ENCODE data around the gene SUPT16H.
"Not testable (repeated sequence)": the region's sequence is repeated elsewhere in the genome, so short reads cannot be mapped to it uniquely, and the experiment has no call there.

SUPT16H gene

GRCh38 chr14:21383848-21384493 is at the start of gene SUPT16H:
TSS of gene SUPT16H (minus strand) at chr14:21384019. CDS start at chr14:21383927, 92 bp downstream.
- peak; percentile 95 for DNase-seq (ENCODE audit: low spot score)

DNA sequence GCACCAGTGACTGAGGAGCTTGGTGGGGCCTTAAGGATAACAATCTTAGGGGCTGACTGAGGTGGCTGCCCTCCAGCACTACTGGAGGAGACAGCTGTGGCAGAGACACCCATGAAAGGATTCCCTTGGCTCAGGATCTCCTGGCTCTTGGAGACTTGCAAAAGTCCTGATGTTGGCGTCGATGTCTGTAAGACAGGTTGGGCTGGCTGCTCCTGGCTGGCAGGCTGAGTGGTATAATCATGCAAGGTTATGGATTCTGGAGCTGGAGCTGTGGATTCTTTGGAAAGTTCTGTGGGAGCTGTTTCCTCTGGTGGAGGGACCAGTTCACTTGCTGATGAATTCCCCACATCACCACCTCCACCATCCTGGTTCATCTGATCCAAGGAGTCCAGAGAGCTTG is 47.3 kb upstream of the SUPT16H start:
- no peak for DNase-seq (ENCODE audit: low spot score)

DNA sequence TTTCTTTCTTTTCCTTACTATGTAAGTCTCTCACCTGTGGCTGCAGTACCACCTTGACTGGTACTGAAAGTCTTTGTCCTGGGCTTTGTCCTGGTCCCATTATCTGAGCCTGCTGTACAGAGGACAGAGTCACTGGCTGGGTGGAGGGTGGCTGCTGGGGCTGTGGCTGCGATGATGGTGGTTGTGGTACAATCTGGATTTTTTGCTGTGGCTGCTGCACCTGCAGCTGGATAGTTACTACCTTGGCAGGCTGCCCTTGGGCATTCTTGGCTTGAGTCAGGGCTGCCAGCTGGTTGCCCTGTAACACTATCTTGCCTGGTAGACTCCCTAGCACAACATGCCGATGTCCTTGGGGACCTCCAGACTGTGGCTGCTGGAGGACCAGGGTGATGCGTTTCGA is 45.1 kb upstream of the SUPT16H start:
- no peak for DNase-seq (ENCODE audit: low spot score)

GRCh38 chr14:21426692-21427091 is 42.9 kb upstream of the SUPT16H start:
- no peak for DNase-seq (ENCODE audit: low spot score)

- no peak for DNase-seq (ENCODE audit: low spot score)
These were observed 35.7 kb upstream of the SUPT16H start for GRCh38 chr14:21419528-21419927.

DNA sequence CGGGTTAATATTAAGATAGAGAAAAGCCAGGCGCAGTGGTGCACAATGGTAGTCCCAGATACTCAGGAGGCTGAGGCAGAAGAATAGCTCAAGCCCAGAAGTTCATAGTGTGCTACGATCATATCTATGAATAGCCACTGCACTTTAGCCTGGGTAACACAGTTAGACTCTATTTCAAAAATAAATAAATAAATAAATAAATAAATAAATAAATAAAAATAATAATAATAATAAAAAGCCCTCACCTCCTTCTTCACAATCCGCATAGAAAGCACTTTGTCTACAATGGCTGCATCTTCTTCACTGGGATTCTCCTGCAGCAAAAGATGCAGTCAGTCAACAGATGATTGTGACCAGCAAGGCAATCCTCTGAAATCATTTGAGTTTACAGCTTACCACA is 31.5 kb upstream of the SUPT16H start:
- no peak for DNase-seq (ENCODE audit: low spot score)

DNA sequence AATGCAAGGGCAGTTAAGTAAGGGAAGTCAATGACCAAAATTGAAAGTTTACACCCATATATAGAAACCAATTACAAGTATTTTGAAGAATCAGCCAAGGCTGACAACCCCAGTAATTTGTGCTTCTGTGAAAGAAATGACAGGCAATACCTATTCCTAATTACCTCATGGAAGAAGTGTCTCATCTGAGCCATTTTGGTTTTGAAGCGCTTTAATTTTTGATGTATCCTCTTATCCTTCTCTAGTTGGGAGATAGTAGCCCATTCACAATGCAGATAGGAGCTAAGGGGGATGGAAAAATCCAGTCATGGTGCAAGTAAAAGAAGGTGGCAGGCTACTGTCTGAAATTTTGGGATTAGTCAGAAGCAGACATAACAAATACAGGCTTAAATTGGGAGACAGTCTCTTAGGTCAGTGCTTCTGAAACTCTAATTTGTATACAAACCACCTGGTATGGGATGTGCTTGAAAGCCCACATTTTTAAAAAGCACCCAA is 30.4 kb upstream of the SUPT16H start:
- DNase-seq (ENCODE audit: low spot score) = no peak

- DNase-seq (ENCODE audit: low spot score) = no peak
These were observed 24.3 kb upstream of the SUPT16H start for GRCh38 chr14:21408147-21408546.

- no peak for DNase-seq (ENCODE audit: low spot score)
These were observed 22.4 kb upstream of the SUPT16H start for GRCh38 chr14:21406213-21406612.

GRCh38 chr14:21405097-21405496 is 21.3 kb upstream of the SUPT16H start:
- DNase-seq (ENCODE audit: low spot score) = no peak

DNA sequence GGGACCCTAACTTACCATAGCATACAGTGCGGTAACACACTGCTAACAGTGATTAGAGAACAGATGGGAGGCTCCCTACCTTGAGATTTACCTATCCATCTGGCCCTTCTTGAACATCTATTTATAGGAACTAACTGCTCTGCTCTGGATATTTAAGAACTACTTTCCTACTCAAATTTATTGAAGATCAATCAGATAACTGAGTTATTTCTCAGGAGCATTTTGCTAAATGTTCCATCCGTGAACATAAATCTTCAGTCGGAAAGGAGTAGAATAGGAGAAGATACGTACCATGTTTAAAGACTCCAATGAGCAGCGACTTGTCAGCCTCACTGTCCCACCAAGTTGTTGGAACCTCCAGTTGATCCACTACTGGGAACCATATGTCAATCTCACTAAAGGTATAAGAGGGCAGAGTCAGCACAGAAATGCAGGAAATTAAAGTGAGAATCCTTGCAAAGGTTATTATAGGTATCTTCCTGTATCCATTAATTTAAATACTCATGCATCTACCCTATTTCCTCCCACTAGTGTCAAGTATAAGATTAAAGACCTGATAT is 15.6 kb upstream of the SUPT16H start:
- DNase-seq (ENCODE audit: low spot score) = no peak

GRCh38 chr14:21398901-21399300 is 15.1 kb upstream of the SUPT16H start:
- no peak for DNase-seq (ENCODE audit: low spot score)

DNA sequence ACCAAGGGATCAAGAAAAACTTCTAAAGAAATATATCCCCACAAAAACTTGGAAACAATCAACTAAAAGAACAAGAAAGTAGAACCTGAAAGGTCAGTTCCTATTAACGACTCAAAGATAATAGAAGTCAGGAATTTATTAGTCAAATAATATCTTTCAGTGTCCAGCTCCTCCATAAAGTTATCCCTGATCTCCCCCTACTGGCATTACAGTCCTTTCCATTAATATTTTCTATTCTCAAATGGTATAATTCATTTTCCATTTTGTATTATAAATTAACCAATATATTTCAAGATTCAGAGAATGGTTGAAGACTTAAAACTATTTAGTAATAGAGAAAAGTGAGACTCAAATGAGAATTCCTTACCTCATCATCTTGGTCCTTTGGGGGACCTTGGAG is 11.6 kb upstream of the SUPT16H start:
- DNase-seq (ENCODE audit: low spot score) = no peak

DNA sequence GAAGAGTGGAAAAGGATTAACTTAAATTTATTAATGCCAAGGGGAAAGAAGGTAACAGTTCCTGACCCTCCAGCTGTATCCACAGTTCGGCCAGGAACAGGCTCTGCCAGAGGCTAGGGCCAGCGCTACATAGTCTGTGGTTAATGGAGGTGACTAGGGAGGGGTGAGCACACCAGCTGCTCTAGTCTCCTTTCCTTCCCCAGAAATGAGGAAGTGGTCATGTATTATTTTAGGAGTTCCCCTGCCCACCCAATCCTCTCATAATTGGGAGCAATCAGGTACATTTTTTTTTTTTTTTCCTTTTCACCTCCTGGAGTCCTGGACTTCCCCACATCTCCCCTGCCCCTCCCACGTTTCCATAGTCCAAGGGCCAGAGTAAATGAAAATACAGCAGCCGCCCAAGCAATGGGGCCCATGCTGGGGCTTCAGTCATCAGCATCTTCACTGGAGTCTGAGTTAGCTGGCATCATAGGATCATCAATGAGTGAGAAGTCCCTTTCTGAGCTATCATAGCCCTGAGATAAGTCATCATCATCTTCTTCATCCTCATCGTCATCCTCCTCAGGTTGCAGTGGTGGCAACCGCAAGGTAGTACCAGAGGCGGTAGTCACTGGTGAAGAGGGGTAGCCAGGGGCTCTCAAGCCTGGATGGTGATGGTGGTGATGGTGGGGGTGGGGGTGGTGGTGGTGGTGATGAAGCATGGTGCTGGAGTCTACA is 1.5 kb upstream of the SUPT16H start:
- no peak for DNase-seq (ENCODE audit: low spot score)

DNA sequence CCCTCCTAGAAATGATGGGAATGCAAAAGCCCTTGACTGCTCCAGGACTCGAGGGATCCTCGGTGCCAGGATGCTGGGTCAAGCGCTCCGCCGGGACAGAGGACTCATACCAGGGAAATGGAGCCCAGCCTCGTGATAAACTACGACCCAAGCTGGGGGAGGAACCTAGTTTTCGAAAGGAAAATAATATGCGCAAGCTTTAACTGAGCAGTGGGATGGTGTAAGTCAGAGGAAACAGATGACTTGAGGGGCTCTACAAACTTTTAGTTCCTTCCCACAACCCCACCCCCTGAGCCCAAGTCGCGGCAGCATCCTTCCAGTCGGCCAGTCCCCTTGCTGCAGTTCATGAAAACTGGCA is 654 bp upstream of the SUPT16H start:
- DNase-seq (ENCODE audit: low spot score) = no peak

DNA sequence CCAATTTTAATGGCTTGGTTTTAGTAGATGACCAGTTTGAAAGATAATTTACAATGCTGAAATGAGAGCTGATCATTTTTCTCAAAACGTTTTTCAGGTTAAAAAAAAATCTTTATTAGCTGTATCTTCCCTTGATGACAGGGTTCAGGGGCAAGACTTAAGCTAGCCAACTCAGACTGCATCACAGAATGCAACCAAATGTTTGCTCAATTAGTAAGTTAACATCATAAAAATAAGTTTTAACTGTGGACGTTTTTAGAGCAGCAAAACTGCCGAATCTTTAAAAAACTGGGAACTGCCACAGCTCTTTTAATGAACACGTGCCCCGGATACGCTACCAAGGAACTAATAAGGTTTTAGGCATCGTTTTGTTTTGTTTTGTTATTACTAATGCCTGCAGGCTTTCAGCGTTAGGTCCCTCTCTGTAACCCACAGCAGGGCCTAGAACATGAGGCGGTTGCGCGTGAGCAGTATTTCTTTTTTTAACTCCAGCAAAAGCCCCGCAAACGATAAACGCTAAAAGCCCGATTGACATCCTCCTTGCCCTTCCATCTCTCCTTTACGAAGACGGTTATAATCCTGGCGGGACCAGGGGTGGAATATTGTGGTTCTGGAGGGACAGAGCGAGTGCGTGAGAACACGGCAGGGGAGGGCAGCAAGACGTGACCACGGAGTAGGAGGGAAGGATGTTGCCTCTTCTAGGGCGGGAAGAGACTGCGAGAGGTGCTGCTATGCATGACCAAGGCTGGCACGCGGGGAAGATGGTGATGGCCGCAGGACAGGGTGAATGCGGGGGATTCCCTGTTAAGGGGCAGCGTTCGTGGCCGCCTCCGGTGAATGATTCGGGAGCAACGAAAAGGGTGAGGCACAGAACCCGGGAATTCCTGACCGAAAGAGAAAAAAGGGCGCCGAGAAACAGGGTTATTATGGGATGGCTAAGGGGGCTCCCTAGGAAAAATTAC is 652 bp downstream of the SUPT16H start:
- DNase-seq (ENCODE audit: low spot score) = peak; percentile 59

- no peak for DNase-seq (ENCODE audit: low spot score)
These were observed 1.7 kb downstream of the SUPT16H start for GRCh38 chr14:21382095-21382494.

DNA sequence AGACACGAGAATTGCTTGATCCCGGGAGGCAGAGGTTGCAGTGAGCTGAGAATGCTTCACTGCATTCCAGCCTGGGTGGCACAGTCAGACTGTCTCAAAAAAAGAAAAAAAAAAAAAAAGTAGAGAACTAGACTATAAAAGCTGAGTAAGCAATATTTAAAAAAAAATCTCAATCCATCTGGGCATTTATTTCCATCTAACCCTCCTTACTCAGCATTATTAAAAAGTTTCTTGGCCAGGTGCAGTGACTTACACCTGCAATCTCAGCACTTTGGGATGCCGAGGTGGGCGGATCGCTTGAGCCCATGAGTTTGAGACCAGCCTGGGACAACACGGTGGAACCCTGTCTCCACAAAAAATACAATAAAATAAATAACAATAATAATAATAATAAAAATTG is 4.5 kb downstream of the SUPT16H start:
- no peak for DNase-seq (ENCODE audit: low spot score)

DNA sequence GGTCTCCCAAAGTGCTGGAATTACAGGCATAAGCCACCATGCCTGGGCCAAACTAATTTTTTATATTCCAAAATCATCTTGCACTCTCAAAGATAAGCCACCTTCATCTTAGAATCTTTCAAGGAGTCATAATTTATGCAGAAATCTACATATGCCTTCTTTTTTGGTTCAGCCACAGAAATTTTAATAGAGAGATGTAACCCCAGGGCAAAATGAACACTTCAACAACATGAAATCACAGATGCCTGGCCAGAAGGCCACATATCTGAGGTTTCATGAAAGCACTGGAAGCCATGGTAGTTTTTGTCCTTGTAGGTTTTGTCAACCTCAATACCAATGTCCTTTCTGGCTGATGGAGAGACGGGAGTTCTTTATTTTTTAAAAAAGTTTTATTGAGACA is 9.8 kb downstream of the SUPT16H start:
- DNase-seq (ENCODE audit: low spot score) = no peak

DNA sequence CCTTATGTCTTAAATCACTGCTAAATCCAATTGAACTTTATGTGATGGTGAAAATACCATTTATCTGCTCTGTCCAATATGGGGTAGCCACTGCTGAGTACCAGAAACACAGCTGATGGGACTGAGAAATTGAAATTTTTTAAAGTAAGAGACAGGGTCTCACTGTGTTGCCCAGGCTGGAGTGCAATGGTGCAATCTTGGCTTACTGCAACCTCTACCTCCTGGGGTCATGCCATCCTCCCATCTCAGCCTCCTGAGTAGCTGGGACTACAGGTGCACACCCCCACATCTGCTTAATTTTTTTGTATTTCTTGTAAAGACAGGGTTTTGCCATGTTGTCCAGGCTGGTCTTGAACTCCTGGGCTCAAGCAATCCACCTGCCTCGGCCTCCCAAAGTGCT is 11.0 kb downstream of the SUPT16H start:
- DNase-seq (ENCODE audit: low spot score) = not testable (repeated sequence)

- no peak for DNase-seq (ENCODE audit: low spot score)
These were observed 13.7 kb downstream of the SUPT16H start for GRCh38 chr14:21369949-21370679.

Measured in SW480 (cell line).